Suprapubic skin (tissue), 4 donors: ENCODE measurements around the gene ZNF646.

Source experiments
- CTCF ChIP-seq, 2 donors: fragments of 200-600 bp in 1 of 2; fragments of 450-650 bp in 1 of 2; sonication (generic) in 1 of 2; IDR thresholded peaks; one replicate each; pipeline ENCODE4 v1.5.1; 2016 to 2019; ENCODE audit warnings: antibody characterized with exemption in 2 of 2, mild to moderate bottlenecking in 1 of 2, moderate library complexity in 1 of 2
- POLR2A ChIP-seq, 2 donors: fragments of 450-650 bp; IDR thresholded peaks; one replicate each; pipeline ENCODE4 v1.6.1; 2017; ENCODE audit warnings: antibody characterized with exemption in 2 of 2, mild to moderate bottlenecking in 2 of 2, moderate library complexity in 2 of 2
- POLR2AphosphoS5 ChIP-seq, 3 donors: sonication (generic); formaldehyde crosslinking; IDR thresholded peaks; one replicate each; pipeline ENCODE4 v1.6.1; 2017; ENCODE audit warnings: antibody characterized with exemption in 3 of 3

GRCh38 chr16:31084584-31085302 is 10.5 kb downstream of the ZNF646 start:
- TF ChIP-seq CTCF (IDR thresholded peaks at IDR 0.05) (no peak), POLR2A (IDR thresholded peaks at IDR 0.05) (no peak), POLR2AphosphoS5 (IDR thresholded peaks at IDR 0.05) (no peak)
